SK-N-SH (cell line): ENCODE results near the gene WIPF3.

Experiments
- CTCF ChIP-seq: fragments of 200-600 bp; sonication (generic); IDR thresholded peaks from 2 replicates; pipeline ENCODE4 v1.6.1; 2017; ENCODE audit warnings: antibody characterized with exemption, mild to moderate bottlenecking, moderate library complexity
- IRF3 ChIP-seq: fragments of 150-350 bp; IDR thresholded peaks from 2 replicates; pipeline ENCODE4 v1.6.1; 2016; ENCODE audit warnings: mild to moderate bottlenecking, low read depth, low read length
- RCOR1 ChIP-seq: fragments of 150-350 bp; IDR thresholded peaks from 2 replicates; pipeline ENCODE4 v1.6.1; 2017; ENCODE audit warnings: antibody characterized with exemption, low read length

GRCh38 chr7:29860186-29860585 lies 53.9 kb downstream of the WIPF3 start:
- TF ChIP-seq CTCF = no peak
- TF ChIP-seq RCOR1 = no peak
- no peak for TF ChIP-seq IRF3
